K562 (cell line): ENCODE data around the gene HSPA1L. TPM values are rescaled to one million over a fixed set of nuclear protein-coding genes. Genes with fewer than 3 reads are reported as not detected.

Experiments used
- ARID4B ChIP-seq: sonication (generic); formaldehyde crosslinking; IDR thresholded peaks from 2 replicates; pipeline ENCODE4 v1.8.0; 2022; ENCODE audit warnings: mild to moderate bottlenecking, missing genetic modification reagents
- CLOCK ChIP-seq: fragments of 250-450 bp; sonication (Bioruptor Pico); IDR thresholded peaks from 2 replicates; pipeline ENCODE4 v1.4.0; 2020; ENCODE audit warnings: mild to moderate bottlenecking, moderate library complexity, borderline replicate concordance
- CTCF ChIP-seq, 3 experiments: IDR thresholded peaks in 2 of 3; conservative IDR thresholded peaks in 1 of 3; 2 replicates each; pipeline ENCODE4 v1.5.1; 2011 to 2012; ENCODE audit warnings: low read length in 3 of 3, mild to moderate bottlenecking in 3 of 3, control low read depth in 2 of 3, improper control_type of control experiment in 1 of 3, inconsistent platforms in 1 of 3, low read depth in 1 of 3, mixed read lengths in 1 of 3, moderate library complexity in 1 of 3; ENCODE audit not compliant: insufficient read depth in 2 of 3
- FOXK1 ChIP-seq: sonication (generic); formaldehyde crosslinking; IDR thresholded peaks from 2 replicates; pipeline ENCODE4 v1.8.0; 2022; ENCODE audit warnings: missing genetic modification reagents, mild to moderate bottlenecking, borderline replicate concordance
- GTF2B ChIP-seq: IDR thresholded peaks from 2 replicates; pipeline ENCODE4 v1.6.1; 2011; ENCODE audit not compliant: insufficient read length; ENCODE audit errors: extremely low read depth
- MTA1 ChIP-seq: fragments of 450-650 bp; IDR thresholded peaks from 2 replicates; pipeline ENCODE4 v1.6.1; 2017; ENCODE audit warnings: borderline replicate concordance
- POLR2H ChIP-seq: IDR thresholded peaks from 2 replicates; pipeline ENCODE4 v1.6.1; 2016; ENCODE audit warnings: missing genetic modification characterization, low read depth, mild to moderate bottlenecking, control low read depth, missing compliant biosample characterization, moderate library complexity
- SIX5 ChIP-seq, 2 experiments: IDR thresholded peaks; 2 replicates each; pipeline ENCODE4 v1.6.1; 2011; ENCODE audit warnings: low read length in 2 of 2, borderline replicate concordance in 1 of 2, low read depth in 1 of 2, mild to moderate bottlenecking in 1 of 2, moderate library complexity in 1 of 2; ENCODE audit not compliant: insufficient read depth in 1 of 2
- ZNF609 ChIP-seq: sonication (generic); formaldehyde crosslinking; IDR thresholded peaks from 2 replicates; pipeline ENCODE4 v1.8.1; 2023; ENCODE audit warnings: missing genetic modification reagents, mild to moderate bottlenecking, borderline replicate concordance
- polyA plus RNA-seq, 8 experiments: library from polyadenylated mRNA; depleted of rRNA in 4 of 8; stranded (reverse) in 5 of 8; unstranded in 3 of 8; fragments of >200 nt; fragmentation: Nextera tagmentation in 2 of 8; fragmentation: Illumina TruSeq in 1 of 8; extraction: Ambion mirVana in 2 of 8; extraction: Trizol in 1 of 8; gene quantifications; 2 replicates each; pipeline versions ENCODE4 v1.2.1 to v1.2.3, GENCODE V29; 2011 to 2014; ENCODE audit warnings: inconsistent platforms in 1 of 8, missing spikeins in 1 of 8
- total RNA-seq, 7 experiments: library from RNA; depleted of rRNA in 6 of 7; stranded (reverse); fragments of >200 nt in 6 of 7; fragmentation: Illumina TruSeq in 2 of 7; extraction: Trizol in 2 of 7; gene quantifications; 2 replicates each; pipeline versions ENCODE4 v1.2.1 to v1.2.3, GENCODE V29; 2011 to 2021; ENCODE audit warnings: low replicate concordance in 1 of 7

Gene HSPA1L
- total and polyA plus RNA-seq, 9 of the 15 experiments (the other 6 are each of a cell fraction or from before 2014, with no cell fraction given): 0.14 to 2.1 (median 1.3) TPM

- TF ChIP-seq ZNF609 (CRISPR knock-in tag): no peak; the same call in 1 of the 2 replicates
- peak; percentile 99 for TF ChIP-seq GTF2B
- no peak for TF ChIP-seq POLR2H
- 0 out of 2 replicates have a peak, but pooled peaks have one; percentile 50 for TF ChIP-seq CLOCK (CRISPR knock-in tag)
- TF ChIP-seq MTA1: peak; percentile 26; the same call in 1 of the 2 replicates
- peak in 1 of 3 experiments; percentile 15; a peak in 2 of 6 replicates for TF ChIP-seq CTCF (IDR thresholded peaks at IDR 0.05 in 2 of 3, conservative IDR thresholded peaks at IDR 0.05 in 1 of 3; ENCODE audit: insufficient read depth in 2 of 3, low read depth in 1 of 3, low read length in 3 of 3)
- TF ChIP-seq ARID4B: peak; percentile 94
- TF ChIP-seq SIX5 (IDR thresholded peaks at IDR 0.05; ENCODE audit: borderline replicate concordance in 1 of 2, insufficient read depth in 1 of 2, low read depth in 1 of 2, low read length in 2 of 2): no peak; a peak in 1 of 4 replicates
- TF ChIP-seq FOXK1 (CRISPR knock-in tag): no peak
These were observed 12.4 kb upstream of the HSPA1L start, which contains the start of gene HSPA1B (continued) for GRCh38 chr6:31827286-31828079.
